ENCODE measurements around the gene CFAP299. TPM values are rescaled to one million over a fixed set of nuclear protein-coding genes. Genes with fewer than 3 reads are reported as not detected.
"Not testable (repeated sequence)": the region's sequence is repeated elsewhere in the genome, so short reads cannot be mapped to it uniquely, and the experiment has no call there.

CFAP299 gene
- total and polyA plus RNA-seq, 10 donors, result 0.11 TPM; not detected in 9

GRCh38 chr4:80313627-80314026 is 21.9 kb upstream of the CFAP299 start:
- Histone ChIP-seq H3K36me3 (no peaks in the 10 kb centered on the region), H3K4me3 (no peak overlapping the region), H3K27me3 (replicated peaks in 1 of 7) (peaks cover 0 to 39% (median 0%) of the 10 kb centered on the region in 7 donors), H3K27ac (no peak overlapping the region), H3K4me1 (no peaks in the 10 kb centered on the region), H3K9me3 (no peaks in the 10 kb centered on the region)
- WGBS, 5 donors, result 70 to 85% (median 80%) methylated on average over 7 of the region's 7 CpGs
- TF ChIP-seq POLR2AphosphoS5 (IDR thresholded peaks at IDR 0.05) (no peak), POLR2A (IDR thresholded peaks at IDR 0.05) (no peak), CTCF (IDR thresholded peaks at IDR 0.05 in 8 of 11, conservative IDR thresholded peaks at IDR 0.05 in 3 of 11) (no peak)
- DNase-seq, result no peak
- intact Hi-C loops (cut with DNase I; ENCODE audit: low total_unique reads), result no loop called here

DNA sequence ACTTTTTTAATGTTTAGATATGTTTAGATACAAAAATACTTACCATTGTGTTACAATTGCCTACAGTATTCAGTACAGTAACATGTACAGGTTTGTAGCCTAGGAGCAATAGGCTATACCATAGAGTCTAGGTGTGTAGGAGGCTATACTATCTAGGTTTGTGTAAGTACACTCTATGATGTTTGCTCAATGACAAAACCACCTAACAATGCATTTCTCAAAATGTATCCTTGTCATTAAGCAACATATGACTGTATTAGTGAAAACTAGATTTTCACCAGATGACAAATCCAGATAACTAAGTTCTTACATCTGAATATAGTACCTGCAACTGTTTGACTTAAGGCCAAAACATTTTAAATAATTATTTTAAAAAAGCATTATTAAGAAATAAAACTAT is 19.7 kb upstream of the CFAP299 start:
- H3K9me3 ChIP-seq; H3K4me1 ChIP-seq; H3K4me3 ChIP-seq; DNase-seq; intact Hi-C loops (cut with DNase I; ENCODE audit: low total_unique reads); H3K36me3 ChIP-seq; H3K27ac ChIP-seq: not testable (repeated sequence)
- peaks cover 0 to 21% (median 0%) of the 10 kb centered on the region in 7 donors for H3K27me3 ChIP-seq (replicated peaks in 1 of 7)

DNA sequence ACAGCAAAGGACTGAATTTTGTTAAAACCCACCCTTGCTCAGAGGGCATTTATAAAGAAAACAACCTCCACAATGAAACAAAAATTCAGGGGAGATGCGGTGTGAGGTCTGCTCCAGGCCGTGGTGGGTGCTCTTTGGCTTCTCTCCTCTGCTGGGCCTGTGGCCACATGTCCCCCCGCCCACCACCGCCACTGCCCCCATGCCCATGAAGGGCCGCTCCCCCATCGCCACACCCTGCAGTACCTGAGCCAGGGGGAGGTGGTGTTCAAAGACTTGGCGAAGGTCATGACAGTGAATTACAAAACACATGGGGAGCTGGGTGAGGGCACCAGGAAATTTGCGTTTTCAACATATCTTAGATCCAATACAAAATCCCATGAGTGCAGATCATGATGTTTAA is 14.2 kb upstream of the CFAP299 start:
- TF ChIP-seq CTCF (IDR thresholded peaks at IDR 0.05 in 8 of 11, conservative IDR thresholded peaks at IDR 0.05 in 3 of 11) (no peak), POLR2A (IDR thresholded peaks at IDR 0.05) (no peak), POLR2AphosphoS5 (IDR thresholded peaks at IDR 0.05) (no peak)
- H3K27me3 ChIP-seq (replicated peaks in 1 of 7), result peaks cover 0 to 13% (median 0%) of the 10 kb centered on the region in 7 donors
- no peaks in the 10 kb centered on the region for H3K36me3 ChIP-seq
- intact Hi-C loops (cut with DNase I; ENCODE audit: low total_unique reads), result no loop called here
- H3K4me1 ChIP-seq, result no peaks in the 10 kb centered on the region
- H3K4me3 ChIP-seq, result no peak overlapping the region
- DNase-seq, result peak; percentile 35
- no peaks in the 10 kb centered on the region for H3K9me3 ChIP-seq
- 93 to 96% (median 94%) methylated on average over 8 of the region's 8 CpGs for WGBS, 5 donors
- no peak overlapping the region for H3K27ac ChIP-seq

DNA sequence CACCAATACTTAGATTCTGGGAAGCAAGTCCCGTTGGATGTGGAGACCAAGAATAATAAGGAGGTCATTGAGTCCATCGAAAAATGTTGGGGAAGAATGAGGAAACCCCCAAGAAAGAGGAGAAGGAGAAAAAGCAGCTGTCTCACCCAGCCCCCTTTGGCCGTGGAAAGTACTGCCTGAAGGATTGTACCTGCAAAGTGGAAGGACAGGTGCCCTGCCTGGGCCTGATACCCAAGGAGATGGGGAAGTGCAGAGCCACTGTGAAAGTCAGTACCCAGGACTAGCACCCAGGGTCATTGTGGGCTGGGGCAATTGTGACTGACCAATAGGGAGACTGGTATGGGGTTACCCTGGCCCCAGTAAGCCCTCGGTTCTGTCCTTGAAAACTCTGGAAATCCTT is 13.8 kb upstream of the CFAP299 start:
- no peak for TF ChIP-seq POLR2A (IDR thresholded peaks at IDR 0.05)
- TF ChIP-seq POLR2AphosphoS5 (IDR thresholded peaks at IDR 0.05), result no peak
- TF ChIP-seq CTCF (IDR thresholded peaks at IDR 0.05 in 8 of 11, conservative IDR thresholded peaks at IDR 0.05 in 3 of 11), result no peak
- Histone ChIP-seq H3K27ac (no peak overlapping the region), H3K4me1 (no peaks in the 10 kb centered on the region), H3K36me3 (no peaks in the 10 kb centered on the region), H3K27me3 (replicated peaks in 1 of 7) (peaks cover 0 to 8% (median 0%) of the 10 kb centered on the region in 7 donors), H3K9me3 (no peaks in the 10 kb centered on the region), H3K4me3 (no peak overlapping the region)
- intact Hi-C loops (cut with DNase I; ENCODE audit: low total_unique reads), result no loop called here
- DNase-seq, result peak; percentile 47
- WGBS, 5 donors, result 72 to 88% (median 75%) methylated on average over 4 of the region's 4 CpGs

DNA sequence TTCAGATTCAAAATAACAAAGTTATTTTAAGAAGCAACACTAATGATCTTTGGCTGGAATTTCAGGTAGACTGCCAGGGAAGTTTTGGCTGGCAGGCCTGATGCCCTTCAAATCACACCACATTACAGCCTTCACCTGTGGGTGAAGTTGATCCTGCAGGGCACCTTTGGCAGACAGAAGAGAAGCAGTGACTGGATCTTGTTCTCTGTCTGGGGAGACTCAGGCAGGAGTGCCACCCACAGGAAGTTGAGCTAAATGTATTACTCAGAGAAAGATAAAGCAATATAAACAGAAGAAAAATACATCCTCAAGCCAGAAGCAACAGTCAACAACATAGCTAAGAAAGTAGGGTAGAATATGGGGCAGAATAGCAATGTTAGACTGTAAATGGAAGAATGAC is 12.8 kb upstream of the CFAP299 start:
- TF ChIP-seq POLR2AphosphoS5 (IDR thresholded peaks at IDR 0.05) (no peak), POLR2A (IDR thresholded peaks at IDR 0.05) (no peak), CTCF (IDR thresholded peaks at IDR 0.05 in 8 of 11, conservative IDR thresholded peaks at IDR 0.05 in 3 of 11) (no peak)
- Histone ChIP-seq H3K4me3 (no peak overlapping the region), H3K9me3 (no peaks in the 10 kb centered on the region), H3K4me1 (no peaks in the 10 kb centered on the region), H3K27ac (no peak overlapping the region), H3K27me3 (replicated peaks in 1 of 7) (peaks cover 0 to 10% (median 0%) of the 10 kb centered on the region in 7 donors), H3K36me3 (no peaks in the 10 kb centered on the region)
- no peak for DNase-seq
- intact Hi-C loops (cut with DNase I; ENCODE audit: low total_unique reads), result no loop called here
